ENCODE measurements around the gene BRAT1. TPM values are rescaled to one million over a fixed set of nuclear protein-coding genes. Genes with fewer than 3 reads are reported as not detected.

Gene BRAT1
- polyA plus RNA-seq, 1 donor from 2014 or later, result 60.3 TPM

DNA sequence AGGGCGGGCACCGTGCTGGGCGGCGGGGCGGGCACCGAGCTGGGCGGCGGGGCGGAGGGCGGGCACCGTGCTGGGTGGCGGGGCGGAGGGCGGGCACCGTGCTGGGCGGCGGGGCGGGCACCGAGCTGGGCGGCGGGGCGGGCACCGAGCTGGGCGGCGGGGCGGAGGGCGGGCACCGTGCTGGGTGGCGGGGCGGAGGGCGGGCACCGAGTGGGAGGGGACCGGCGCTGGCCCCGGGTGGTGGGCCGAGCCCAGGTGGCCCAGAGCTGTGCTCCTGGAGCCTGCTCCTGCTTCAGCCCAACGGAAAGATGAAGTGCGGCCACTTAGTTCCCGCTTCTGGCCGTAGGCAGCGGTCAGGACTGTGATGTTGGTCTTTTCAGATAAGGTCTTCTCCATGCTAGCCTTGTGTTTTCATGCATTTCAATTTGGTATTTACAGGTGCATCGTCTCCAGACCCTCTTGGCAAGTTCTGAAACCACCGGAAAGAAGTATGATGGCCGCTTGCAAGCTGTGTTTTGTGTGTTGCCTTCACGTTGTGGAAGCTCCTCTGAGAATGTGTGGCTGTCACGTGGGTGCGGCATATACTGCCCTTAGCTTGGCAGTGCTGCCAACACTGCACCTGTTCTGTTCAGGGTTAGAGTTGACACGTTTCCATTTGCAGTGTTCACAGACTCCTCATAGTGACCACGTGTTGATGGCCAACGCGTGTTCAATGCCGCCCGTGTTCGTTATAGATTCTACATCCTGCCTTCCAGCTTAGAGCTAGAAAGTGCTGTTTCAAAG, 28.7 kb upstream of the BRAT1 start:
- TF ChIP-seq SMC3 (conservative IDR thresholded peaks at IDR 0.05; ENCODE audit: poor library complexity) (no peak), EP300 (conservative IDR thresholded peaks at IDR 0.05; ENCODE audit: poor library complexity, severe bottlenecking) (no peak), EZH2 (IDR thresholded peaks at IDR 0.05; ENCODE audit: borderline replicate concordance, insufficient read depth, low read length, poor library complexity, severe bottlenecking) (no peak), REST (IDR thresholded peaks at IDR 0.05; ENCODE audit: borderline replicate concordance) (no peak), MXI1 (conservative IDR thresholded peaks at IDR 0.05; ENCODE audit: poor library complexity, severe bottlenecking) (no peak), POLR2AphosphoS5 (IDR thresholded peaks at IDR 0.05) (no peak), RAD21 (conservative IDR thresholded peaks at IDR 0.05) (no peak), TAF1 (IDR thresholded peaks at IDR 0.05; ENCODE audit: low read depth) (no peak), CTCF (IDR thresholded peaks at IDR 0.05; ENCODE audit: poor library complexity, severe bottlenecking) (no peak)
- Histone ChIP-seq H3K9me2 (ENCODE audit: insufficient read depth, low read length) (no peaks in the 10 kb centered on the region), H3K9ac (ENCODE audit: low read length) (no peak overlapping the region), H2AFZ (ENCODE audit: low read depth, low read length) (no peak overlapping the region), H3K4me2 (ENCODE audit: low read length) (no peak overlapping the region), H3K27ac (ENCODE audit: low read length) (no peak overlapping the region), H3K36me3 (ENCODE audit: insufficient read depth, low read length) (no peaks in the 10 kb centered on the region), H4K20me1 (ENCODE audit: insufficient read depth) (no peaks in the 10 kb centered on the region), H3K79me2 (replicated peaks; ENCODE audit: insufficient read depth, low read length) (no peaks in the 10 kb centered on the region), H3K4me3 (ENCODE audit: low read length) (no peak overlapping the region), H3K27me3 (ENCODE audit: insufficient read depth, low read depth, low read length) (no peaks in the 10 kb centered on the region), H3K9me3 (ENCODE audit: low read length) (no peaks in the 10 kb centered on the region), H3F3A (ENCODE audit: insufficient read depth, low read length, poor library complexity, severe bottlenecking) (no peaks in the 10 kb centered on the region)

- Histone ChIP-seq H3K9me3 (ENCODE audit: low read length) (no peaks in the 10 kb centered on the region), H4K20me1 (ENCODE audit: insufficient read depth) (no peaks in the 10 kb centered on the region), H3K9ac (ENCODE audit: low read length) (no peak overlapping the region), H2AFZ (ENCODE audit: low read depth, low read length) (no peak overlapping the region), H3K4me2 (ENCODE audit: low read length) (no peak overlapping the region), H3K9me2 (ENCODE audit: insufficient read depth, low read length) (no peaks in the 10 kb centered on the region), H3K4me3 (ENCODE audit: low read length) (no peak overlapping the region), H3K27ac (ENCODE audit: low read length) (no peak overlapping the region), H3K36me3 (ENCODE audit: insufficient read depth, low read length) (no peaks in the 10 kb centered on the region), H3K79me2 (replicated peaks; ENCODE audit: insufficient read depth, low read length) (no peaks in the 10 kb centered on the region), H3K27me3 (ENCODE audit: insufficient read depth, low read depth, low read length) (no peaks in the 10 kb centered on the region), H3F3A (ENCODE audit: insufficient read depth, low read length, poor library complexity, severe bottlenecking) (no peaks in the 10 kb centered on the region)
- TF ChIP-seq CTCF (IDR thresholded peaks at IDR 0.05; ENCODE audit: poor library complexity, severe bottlenecking) (no peak), EZH2 (IDR thresholded peaks at IDR 0.05; ENCODE audit: borderline replicate concordance, insufficient read depth, low read length, poor library complexity, severe bottlenecking) (no peak), MXI1 (conservative IDR thresholded peaks at IDR 0.05; ENCODE audit: poor library complexity, severe bottlenecking) (no peak), REST (IDR thresholded peaks at IDR 0.05; ENCODE audit: borderline replicate concordance) (no peak), EP300 (conservative IDR thresholded peaks at IDR 0.05; ENCODE audit: poor library complexity, severe bottlenecking) (no peak), TAF1 (IDR thresholded peaks at IDR 0.05; ENCODE audit: low read depth) (no peak), POLR2AphosphoS5 (IDR thresholded peaks at IDR 0.05) (no peak)
Observed at GRCh38 chr7:2582006-2582735, 26.8 kb upstream of the BRAT1 start.
